ENCODE results near the gene P3H2.

DNA sequence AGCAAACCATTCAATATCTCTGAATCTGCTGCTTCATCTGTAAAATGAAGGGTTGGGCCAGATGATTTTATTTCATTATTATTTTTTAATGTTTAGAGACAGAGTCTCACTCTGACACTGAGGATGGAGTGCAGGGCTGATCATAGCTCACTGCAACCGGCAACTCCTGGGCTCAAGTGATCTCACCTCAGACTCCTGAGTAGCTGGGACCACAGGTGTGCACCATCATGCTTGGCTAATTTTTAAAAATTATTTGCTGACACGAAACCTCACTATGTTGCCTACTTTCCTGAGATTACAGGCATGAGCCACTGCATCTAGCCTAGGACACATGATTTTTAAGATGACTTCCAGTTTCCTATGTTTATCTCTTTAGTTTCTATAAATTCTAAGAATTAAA is 105.8 kb downstream of the P3H2 start:
- TF ChIP-seq EZH2 (IDR thresholded peaks at IDR 0.05; ENCODE audit: borderline replicate concordance) = no peak
- TF ChIP-seq, protein P1, sequence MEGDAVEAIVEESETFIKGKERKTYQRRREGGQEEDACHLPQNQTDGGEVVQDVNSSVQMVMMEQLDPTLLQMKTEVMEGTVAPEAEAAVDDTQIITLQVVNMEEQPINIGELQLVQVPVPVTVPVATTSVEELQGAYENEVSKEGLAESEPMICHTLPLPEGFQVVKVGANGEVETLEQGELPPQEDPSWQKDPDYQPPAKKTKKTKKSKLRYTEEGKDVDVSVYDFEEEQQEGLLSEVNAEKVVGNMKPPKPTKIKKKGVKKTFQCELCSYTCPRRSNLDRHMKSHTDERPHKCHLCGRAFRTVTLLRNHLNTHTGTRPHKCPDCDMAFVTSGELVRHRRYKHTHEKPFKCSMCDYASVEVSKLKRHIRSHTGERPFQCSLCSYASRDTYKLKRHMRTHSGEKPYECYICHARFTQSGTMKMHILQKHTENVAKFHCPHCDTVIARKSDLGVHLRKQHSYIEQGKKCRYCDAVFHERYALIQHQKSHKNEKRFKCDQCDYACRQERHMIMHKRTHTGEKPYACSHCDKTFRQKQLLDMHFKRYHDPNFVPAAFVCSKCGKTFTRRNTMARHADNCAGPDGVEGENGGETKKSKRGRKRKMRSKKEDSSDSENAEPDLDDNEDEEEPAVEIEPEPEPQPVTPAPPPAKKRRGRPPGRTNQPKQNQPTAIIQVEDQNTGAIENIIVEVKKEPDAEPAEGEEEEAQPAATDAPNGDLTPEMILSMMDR (IDR thresholded peaks at IDR 0.05; ENCODE audit: poor library complexity) = no peak
- no peak for TF ChIP-seq EZH2phosphoT487 (IDR thresholded peaks at IDR 0.05; ENCODE audit: low read depth, severe bottlenecking, unreplicated experiment)

All from hepatocyte (in vitro differentiated cells).